GM21381 (cell line): ENCODE measurements around the gene SCD5.
A peak's percentile ranks its signal among the peaks of the same experiment; 100 is the strongest.

ENCODE experiments used
- ATAC-seq: cut with Tn5 transposase; IDR thresholded peaks from one replicate; pipeline ENCODE4 v1.9.1; 2021; ENCODE audit warnings: mild to moderate bottlenecking, moderate library complexity; ENCODE audit not compliant: unreplicated experiment

SCD5 gene

DNA sequence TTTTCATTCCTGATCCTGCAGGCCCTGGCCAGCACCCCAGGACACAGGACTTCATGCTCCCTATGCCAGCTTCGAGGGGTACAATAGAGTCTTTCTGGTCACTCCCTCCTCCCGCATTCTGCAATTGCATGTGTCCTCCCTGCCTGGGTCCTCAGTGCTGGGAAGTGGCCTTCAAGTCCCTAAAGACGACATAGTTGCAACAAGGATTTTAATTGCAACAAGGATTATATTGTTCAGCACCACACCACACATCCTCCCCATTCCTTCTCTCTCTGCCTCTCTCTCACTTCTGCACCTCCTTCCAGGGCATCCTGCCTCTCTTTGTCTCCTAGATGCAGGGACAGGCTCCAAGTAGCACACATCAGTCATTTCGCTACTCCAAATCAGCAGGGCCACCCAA is 25.5 kb downstream of the SCD5 start:
- no peak for ATAC-seq

DNA sequence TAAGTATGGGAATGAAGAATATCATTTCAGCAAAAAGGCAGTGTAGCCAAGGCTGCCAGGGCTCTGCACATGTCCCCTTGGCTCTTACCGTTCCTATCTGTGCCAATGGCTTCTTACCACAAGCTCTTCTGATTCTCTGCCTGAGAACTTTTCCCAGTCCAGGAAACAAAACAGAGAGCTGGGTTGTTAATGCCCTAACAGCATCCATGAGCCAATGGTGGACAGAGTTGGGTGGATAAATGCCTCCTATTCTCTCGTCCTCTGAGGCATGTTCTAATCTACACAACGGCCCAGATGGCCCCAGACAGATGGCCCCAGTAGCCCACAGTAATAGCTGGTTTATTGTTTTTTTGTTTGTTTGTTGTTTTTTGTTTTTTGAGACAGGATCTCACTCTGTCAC is 28.0 kb downstream of the SCD5 start:
- ATAC-seq = no peak

DNA sequence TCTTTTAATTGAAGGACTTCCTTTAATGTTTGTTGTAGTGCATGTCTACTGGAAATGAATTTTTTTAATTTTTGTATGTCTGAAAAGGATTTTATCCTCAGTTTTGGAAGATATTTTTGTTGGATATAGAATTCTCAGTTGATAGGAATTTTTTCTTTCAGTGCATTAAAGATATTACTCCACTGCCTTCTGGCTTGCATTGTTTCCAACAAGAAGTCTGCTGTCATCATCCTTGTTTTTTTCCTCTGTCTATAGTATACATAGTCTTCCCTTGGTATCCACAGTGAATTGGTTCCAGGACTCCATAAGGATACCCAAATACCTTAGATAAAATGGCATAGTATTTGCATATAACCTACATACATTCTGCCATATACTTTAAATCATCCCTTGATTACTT is 33.5 kb downstream of the SCD5 start:
- ATAC-seq = no peak

DNA sequence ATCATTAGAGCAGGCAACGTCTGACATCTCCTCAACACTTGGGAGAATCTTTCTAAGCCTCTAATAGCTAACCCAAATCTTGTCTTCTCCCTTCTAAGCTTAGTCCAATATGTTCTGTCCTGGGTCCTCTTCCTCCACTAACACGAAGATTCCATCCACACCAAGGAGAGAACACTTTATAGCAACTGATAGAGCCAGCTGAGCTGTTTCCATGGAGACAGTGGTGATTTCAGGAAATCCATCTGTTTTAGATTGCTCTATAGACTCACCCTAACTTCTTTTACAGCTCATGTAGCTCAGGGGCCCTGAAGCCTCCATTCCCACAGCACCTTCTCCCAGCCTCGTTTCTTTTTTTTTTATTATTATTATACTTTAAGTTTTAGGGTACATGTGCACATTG is 37.4 kb downstream of the SCD5 start:
- ATAC-seq = no peak

DNA sequence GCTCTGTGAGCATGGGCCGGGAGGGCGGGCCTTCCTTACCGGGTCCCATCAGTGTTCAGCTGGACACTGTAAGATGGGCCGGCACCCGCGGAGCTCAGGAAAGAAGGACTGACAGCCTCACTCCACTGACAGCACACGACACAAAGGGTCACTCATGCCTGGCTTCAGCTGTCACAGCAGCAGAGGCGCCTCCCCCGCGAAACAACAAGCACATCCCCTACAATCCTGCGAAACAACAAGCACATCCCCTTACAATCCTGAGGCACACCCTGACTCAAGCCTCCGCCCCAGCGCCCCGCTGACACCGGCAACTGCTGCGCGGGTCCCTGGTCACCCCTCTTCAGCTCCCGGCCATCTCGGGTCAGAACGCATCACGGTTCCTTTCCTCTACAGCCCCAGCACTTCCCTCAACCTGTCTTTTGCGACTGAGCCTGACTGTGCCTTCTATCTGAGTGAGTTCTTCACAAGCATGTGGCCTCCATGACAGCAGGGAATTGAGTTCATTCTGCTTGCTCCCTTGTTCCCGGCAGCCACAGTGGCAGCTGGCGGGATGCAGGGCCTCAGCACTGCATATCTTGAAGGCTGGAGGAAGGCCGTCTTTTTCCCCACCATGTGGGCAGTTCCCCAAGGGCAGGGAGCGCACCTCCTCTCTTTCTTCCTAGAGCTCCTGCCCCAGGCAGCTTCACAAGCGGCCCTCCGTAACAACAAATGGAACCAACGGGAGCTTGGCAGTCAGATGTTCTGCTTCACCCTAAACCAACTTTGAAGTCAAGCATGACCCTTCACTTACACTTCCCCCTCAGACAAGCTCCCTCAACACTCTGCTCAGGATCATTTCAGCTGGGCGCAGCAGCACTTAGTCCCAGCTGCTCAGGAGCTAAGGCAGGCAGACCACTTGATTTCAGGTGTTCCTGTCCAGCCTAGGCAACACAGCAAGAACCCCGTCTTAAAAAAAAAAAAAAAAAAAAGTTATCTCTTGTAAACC is 39.6 kb downstream of the SCD5 start:
- ATAC-seq = no peak

DNA sequence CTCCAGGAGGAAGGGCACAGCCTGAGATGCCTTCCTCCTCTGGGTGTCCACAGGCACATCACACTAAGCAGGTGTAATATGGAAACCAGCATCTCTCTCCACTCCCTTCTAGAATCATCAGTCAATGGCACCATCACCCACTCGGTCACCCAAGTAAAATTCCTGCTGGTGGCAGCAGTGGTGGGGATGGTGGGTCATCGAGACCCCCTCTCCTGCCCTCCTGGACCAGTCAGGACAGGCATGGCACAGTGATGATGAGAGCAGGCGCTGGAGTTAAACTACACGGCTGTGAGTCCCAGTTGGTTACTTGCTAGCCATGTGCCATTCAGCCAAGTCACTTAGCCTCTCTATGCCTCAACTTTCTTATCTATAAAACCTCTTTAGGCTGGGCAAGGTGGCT is 42.5 kb downstream of the SCD5 start:
- no peak for ATAC-seq

DNA sequence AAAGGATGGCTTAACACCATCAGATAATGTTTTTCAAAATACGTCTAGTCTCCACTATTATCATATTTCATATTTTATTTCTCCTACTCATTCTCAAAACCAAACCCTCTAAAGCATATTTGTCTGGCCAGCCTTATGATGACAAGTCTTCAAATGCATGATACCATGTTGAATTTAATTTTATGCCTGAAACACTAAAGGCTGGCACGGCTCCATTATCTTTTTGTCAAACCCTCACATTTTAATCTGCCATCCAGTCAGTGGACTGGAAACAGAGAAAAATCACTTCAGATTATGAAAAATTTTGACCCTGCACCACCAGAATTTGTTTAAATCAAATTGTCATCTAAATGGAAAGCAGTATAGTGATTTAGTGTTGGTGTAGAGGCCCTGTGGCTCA is 42.9 kb downstream of the SCD5 start:
- no peak for ATAC-seq

DNA sequence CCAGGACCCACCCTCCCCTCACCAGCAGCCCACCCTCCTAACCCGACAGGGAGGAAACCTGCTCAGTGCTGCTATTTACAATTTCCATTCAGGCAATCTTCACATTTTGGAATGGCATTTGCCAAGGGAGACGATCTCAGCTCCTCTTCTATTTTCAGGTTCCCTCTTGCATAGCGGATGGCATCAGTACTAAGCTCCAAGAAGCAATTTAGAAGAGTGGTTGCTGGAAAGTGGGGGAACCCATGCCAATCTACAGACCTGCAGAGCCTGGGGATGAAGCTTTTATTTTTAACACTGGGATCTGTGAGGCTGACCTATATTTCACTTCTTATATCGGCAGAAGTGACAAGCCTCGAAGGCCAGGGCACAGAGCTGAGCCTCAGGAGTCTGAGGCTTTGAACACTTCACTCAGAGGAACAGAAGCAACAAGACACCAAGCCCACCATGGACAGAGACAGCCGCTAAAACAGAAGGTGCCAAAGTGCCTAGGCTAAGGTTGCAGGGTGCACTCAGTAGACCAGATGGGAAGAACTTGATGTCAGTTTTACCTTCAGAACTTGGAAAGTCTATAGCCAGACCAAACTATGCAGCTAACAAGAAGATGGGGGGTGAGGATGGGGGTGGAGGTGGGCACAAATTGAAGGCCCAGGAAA is 44.0 kb downstream of the SCD5 start:
- ATAC-seq = no peak

DNA sequence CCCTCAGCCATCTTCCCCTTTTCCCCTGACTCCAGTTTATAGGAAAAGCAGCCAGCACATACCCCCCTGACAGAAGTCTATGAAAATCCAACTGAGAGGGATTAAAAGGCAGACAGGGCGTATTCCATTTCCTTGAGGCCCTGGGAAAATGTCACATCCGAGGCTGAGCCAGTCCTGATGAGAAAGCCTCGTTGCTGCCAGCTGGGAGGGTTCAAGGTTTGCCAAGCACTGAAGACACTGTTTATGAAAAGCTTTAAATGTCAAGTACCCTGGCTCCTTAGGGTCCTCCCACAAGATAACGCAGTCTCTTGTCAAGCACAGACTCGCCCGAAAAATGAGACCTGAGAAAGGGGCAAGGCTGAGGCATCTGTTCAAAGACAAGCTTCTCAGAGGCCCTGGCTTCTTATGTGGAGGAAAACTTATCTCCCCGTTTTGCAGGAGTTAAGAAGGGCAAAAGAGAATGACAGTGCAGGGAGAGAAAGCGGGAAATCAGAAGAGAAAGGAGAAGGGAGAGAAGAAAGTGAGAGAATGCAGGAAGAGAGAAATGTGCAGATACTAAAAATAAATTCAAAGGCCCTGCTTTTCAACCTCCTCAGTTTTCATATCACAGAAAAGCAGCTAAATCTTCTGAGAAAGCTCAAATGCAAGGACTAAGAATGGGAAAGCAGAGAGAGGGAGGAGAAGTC is 44.7 kb downstream of the SCD5 start:
- ATAC-seq = no peak

DNA sequence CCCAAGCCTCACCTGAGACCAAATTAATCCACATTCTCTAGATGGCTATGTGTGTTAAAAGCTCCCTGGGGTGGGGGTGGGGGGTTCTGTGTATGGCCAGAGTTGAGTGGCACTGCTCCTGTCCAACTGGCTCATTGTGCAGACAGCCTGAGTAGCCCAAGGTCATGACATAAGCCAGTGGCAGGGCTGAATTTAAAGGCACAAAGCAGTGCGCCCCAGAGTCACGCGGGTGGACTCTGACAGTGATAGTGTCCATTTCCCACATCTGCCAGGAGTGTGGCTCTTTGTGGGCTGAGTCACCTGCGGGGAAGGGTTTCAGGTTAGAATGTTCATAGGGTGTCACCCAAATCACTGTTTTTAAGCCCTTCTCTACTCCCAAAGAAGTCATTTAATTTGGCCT is 45.4 kb downstream of the SCD5 start:
- no peak for ATAC-seq

DNA sequence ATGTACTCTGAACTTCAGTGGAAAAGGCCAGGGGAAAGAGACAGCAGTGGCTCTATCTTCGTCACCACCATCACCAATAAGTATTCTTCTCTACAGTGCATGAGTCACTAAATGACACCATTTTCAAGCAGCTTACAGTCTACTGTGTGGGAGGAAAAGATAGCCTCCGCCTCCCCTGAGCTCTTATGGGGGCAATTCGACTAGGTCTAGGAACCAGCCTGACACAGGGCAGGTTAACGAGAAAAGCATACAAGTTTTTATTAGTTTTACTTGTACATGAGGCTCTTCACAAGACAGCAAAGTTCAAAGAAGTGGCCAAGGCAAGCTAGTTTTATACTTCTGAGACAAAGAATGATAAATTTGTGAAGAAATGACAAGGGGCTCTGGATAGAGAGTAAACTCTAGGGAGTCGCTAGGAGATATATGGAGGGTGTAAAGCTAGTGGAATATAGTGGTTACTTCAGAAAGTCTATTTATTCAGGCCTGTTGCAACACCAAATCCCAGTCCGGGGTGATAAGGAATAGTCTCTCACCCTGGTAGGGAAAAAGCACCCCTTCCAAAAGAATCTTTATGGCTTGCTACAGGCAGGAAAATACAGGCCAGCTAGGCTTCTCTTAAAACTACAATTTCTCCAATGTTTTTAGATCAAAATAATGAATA is 49.7 kb downstream of the SCD5 start:
- no peak for ATAC-seq

DNA sequence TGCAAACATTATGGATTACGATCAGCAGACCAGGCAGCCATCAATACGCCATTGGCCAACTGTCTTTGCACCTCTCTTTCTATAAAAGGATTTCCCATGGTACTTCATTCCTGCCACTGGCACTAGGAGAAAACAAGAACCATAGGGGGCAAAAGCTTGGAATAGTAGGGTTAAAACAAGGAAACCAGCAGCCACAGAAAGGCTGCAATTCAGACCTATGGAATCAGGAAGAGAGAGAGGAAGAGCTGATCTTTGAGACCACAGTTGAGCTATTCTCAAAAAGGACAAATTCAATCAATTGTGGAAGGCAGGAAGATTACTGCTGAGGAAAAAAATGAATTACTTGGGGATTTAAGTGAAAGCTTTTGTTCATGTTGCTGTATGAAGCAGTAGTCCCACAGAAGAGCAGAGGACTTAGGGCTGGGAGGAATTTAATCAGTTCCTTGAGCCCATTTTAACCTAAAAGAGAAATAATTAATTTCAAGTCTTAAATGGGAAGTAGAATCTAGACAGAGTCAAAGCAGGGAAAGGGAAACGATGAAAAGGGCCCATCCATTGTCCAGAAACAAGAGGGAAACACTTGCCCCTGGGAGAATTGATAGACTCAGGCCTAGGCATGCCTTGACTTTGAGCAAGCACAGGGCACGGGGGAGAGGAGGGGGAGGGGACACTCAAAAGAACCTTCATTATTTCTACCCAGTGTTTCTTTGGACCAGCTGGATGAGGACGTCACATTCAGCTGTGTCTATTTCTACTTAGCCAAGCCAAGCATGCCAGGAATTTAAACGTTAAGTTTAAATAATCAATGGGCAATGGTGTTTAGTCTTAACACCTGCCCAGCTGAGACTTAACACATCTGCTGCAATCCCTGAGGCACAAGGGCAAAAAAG is 50.7 kb downstream of the SCD5 start:
- no peak for ATAC-seq

DNA sequence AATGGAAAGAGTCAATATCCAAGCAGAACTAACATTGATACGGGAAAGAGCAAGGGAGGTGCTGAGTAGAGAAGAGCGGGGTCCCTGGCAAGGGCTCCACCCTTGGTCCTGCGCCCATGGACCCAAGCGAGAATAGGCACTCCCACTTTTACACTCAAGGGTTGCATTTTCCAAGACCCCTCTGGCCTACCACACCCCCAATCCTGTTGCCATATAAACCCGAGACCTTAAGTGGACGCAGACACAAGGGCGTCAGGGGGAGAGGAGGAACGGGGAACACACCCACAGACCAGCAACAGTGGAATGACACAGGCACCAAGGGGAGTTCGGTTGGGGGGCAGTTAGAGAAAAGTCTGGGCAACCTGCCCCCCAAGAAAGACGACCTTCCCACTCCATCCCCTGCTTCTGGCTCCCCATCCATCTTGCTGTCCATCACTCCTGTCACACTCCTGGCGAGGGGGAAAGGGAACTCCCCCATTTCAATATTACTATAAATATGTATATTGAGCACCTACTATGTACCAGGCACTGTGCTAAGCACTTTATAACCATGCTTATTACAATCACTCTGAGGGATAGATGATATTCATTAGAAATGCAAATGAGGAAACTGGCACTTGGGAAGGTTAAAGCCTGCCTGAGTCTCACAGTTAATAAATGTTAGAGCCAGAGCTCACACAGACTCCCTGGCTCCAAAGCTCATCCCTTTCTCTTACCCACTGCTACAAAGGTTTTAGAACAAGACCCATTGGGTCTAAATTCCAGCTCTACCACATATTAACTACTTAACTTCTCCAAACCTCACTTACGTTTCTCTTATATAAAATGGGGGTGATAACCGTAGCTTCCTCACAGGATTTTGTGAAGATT is 51.7 kb downstream of the SCD5 start:
- ATAC-seq = no peak

DNA sequence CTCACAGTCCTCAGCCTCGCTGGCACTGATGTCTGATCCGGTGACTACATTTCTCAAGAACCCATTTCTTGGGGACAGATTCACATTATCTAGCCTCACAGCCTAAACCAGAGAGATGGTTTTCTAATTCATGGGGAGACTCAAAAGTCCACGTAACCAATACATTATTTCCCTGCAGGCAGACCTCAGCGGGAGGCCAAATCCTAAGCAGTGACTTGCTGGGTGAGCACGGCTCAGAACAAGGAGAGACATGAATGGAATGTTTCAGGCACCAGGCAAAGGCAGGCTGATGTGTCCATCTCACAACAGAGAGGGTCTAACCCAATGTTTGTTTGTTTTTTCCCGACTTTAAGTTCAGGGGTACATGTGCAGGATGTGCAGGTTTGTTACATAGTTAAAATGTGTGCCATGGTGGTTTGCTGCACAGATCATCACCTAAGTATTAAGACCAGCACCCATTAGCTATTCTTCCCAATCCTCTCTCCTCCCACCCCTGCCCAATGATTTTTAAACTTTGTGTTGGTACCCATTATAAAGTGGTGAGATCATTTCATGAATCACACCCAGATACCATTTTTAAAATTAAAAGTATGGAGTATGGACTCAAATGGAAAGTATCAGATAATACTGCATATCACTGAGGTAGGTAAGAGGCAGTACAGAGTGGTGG is 53.3 kb downstream of the SCD5 start:
- ATAC-seq = no peak

DNA sequence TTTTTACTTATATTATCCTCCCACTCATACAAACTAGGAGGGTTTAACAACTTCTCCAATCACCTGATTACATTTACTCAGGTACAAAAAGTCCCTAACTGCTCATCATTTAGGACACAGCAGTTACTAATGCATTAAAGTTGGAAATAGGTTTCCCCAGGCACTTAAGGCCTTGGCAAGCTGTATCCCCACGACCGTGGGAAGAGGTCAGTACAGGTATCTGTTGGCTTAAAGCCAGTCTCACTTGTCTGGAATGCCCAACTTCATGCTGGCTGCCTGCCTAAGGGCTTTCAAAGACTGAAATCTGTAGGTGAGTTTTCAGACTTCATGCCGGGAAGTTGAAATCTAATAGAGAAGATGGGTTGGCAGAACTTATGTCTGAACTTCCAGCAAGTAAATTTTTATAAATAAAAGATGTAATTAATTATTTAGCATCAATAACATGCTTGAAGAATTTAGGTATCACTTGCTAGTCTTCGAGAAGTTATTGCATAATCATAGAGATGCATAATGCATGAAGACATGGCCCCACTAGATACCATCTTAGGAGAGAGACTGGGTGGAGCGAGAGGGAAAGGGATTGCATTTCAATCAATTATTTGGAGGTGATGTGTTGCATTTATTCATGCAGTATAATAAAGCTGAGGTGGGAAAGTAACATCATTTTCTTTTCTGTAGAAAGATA is 54.2 kb downstream of the SCD5 start:
- no peak for ATAC-seq

DNA sequence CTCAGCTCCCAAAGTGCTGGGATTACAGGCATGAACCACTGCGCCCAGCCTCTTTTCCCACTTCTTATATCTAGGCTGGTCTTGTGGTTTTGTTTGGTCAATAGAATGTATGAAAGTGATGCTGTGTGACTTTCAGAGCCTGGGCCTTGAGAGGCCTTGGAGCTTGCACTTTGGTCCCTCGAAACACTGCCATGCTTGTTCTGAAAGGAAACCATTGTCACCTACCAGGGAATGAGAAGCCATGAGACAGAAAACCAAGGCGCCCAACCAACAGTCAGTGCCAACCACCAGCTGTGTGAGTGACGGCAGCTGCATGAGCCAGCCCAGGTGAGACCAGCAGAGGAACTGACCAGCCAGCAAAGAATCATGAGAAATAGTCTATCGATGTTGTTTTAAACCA is 57.4 kb downstream of the SCD5 start:
- ATAC-seq = no peak

DNA sequence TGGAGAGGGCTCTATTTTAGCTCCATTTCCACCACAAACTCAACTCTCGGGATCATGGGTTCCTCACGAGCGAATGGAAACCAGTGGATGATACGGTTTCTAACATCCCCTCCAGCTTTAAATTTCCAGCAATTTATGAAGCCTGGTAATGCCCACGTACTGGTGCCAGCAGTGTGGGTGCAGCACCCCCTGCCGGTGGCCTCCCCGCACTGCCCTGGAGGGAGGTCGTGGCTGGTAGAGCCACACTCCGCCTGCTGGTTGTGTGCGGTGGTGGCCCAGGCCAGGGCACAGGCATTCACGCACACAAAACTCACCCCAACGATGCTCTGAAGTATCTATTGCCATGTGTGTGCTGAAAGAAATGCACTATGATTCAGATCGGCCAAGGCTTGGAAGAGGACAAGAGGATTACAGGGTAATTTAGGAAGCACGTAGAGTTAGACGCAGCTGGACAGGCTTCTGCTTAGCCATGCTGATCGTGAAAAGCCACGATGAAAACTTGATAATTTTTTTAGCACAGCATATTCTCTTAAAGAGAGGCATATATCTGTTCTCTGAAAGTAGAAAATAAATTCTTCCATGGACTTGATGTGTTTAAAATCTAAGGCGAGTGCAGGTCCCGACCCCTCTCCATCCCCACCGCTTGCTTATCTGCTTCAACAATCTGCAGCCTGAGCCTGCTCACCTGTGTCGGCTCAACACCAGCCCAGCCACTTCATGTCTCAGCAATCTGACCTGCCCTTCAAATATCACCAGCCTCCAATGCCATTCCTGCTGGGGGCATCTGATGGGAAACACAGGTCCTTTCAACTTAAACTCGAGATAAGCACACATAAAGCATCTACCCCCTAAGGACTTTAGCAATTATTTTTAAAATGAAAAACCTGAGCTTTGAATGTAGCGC is 59.1 kb downstream of the SCD5 start:
- peak; percentile 99 for ATAC-seq
